ENCODE results near the gene ATAD3A.

- TF ChIP-seq CTCF (IDR thresholded peaks at IDR 0.05; ENCODE audit: poor library complexity, severe bottlenecking) (no peak), MXI1 (conservative IDR thresholded peaks at IDR 0.05; ENCODE audit: poor library complexity, severe bottlenecking) (no peak), EP300 (conservative IDR thresholded peaks at IDR 0.05; ENCODE audit: poor library complexity, severe bottlenecking) (no peak), POLR2AphosphoS5 (IDR thresholded peaks at IDR 0.05) (no peak), RAD21 (conservative IDR thresholded peaks at IDR 0.05) (no peak), EZH2 (IDR thresholded peaks at IDR 0.05; ENCODE audit: borderline replicate concordance, insufficient read depth, low read length, poor library complexity, severe bottlenecking) (no peak), TAF1 (IDR thresholded peaks at IDR 0.05; ENCODE audit: low read depth) (no peak)
- TF ChIP-seq, protein P1, sequence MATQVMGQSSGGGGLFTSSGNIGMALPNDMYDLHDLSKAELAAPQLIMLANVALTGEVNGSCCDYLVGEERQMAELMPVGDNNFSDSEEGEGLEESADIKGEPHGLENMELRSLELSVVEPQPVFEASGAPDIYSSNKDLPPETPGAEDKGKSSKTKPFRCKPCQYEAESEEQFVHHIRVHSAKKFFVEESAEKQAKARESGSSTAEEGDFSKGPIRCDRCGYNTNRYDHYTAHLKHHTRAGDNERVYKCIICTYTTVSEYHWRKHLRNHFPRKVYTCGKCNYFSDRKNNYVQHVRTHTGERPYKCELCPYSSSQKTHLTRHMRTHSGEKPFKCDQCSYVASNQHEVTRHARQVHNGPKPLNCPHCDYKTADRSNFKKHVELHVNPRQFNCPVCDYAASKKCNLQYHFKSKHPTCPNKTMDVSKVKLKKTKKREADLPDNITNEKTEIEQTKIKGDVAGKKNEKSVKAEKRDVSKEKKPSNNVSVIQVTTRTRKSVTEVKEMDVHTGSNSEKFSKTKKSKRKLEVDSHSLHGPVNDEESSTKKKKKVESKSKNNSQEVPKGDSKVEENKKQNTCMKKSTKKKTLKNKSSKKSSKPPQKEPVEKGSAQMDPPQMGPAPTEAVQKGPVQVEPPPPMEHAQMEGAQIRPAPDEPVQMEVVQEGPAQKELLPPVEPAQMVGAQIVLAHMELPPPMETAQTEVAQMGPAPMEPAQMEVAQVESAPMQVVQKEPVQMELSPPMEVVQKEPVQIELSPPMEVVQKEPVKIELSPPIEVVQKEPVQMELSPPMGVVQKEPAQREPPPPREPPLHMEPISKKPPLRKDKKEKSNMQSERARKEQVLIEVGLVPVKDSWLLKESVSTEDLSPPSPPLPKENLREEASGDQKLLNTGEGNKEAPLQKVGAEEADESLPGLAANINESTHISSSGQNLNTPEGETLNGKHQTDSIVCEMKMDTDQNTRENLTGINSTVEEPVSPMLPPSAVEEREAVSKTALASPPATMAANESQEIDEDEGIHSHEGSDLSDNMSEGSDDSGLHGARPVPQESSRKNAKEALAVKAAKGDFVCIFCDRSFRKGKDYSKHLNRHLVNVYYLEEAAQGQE (IDR thresholded peaks at IDR 0.05; ENCODE audit: borderline replicate concordance): no peak
Measured at GRCh38 chr1:1550087-1550486, 38.1 kb downstream of the ATAD3A start.
